Calu3 (cell line): ENCODE measurements around the gene ZFYVE26. TPM values are rescaled to one million over a fixed set of nuclear protein-coding genes. Genes with fewer than 3 reads are reported as not detected.

Source experiments
- BruUV-seq: library from RNA; stranded (reverse); fragments of 400-500 nt; replicated peaks from 2 replicates; lab custom pipeline; 2021; lab: Mats Ljungman, UMichigan
- CTCF ChIA-PET: fragments of 300-600 bp; sonication (Branson Sonifier 250); formaldehyde crosslinking; loops from one replicate; lab custom pipeline; 2022; ENCODE audit warnings: antibody characterized with exemption; lab: Charles Lee
- DNase-seq: peaks from one replicate; pipeline ENCODE4 v3.0.0; 2022
- H3K27ac Mint-ChIP-seq: one replicate; pipeline ENCODE4 v1.8.0; 2022; ENCODE audit warnings: mixed read lengths; ENCODE audit not compliant: unreplicated experiment
- H3K27me3 Mint-ChIP-seq: one replicate; pipeline ENCODE4 v1.8.0; 2022; ENCODE audit warnings: mixed read lengths; ENCODE audit not compliant: unreplicated experiment
- H3K36me3 Mint-ChIP-seq: one replicate; pipeline ENCODE4 v1.8.0; 2022; ENCODE audit warnings: mild to moderate bottlenecking, moderate library complexity, mixed read lengths; ENCODE audit not compliant: insufficient read depth, unreplicated experiment
- H3K4me1 Mint-ChIP-seq: one replicate; pipeline ENCODE4 v1.8.0; 2022; ENCODE audit warnings: mild to moderate bottlenecking, low read depth, mixed read lengths; ENCODE audit not compliant: unreplicated experiment
- H3K4me3 Mint-ChIP-seq: one replicate; pipeline ENCODE4 v1.8.0; 2022; ENCODE audit warnings: mild to moderate bottlenecking, low read depth, moderate library complexity, mixed read lengths; ENCODE audit not compliant: unreplicated experiment
- H3K9me3 Mint-ChIP-seq: one replicate; pipeline ENCODE4 v1.8.0; 2022; ENCODE audit warnings: low read depth, mixed read lengths; ENCODE audit not compliant: unreplicated experiment
- CTCF ChIP-seq: fragments of 200-600 bp; IDR thresholded peaks from one replicate; pipeline ENCODE4 v1.8.0; 2022; ENCODE audit warnings: antibody characterized with exemption; ENCODE audit not compliant: unreplicated experiment
- intact Hi-C: fragments of 100-400 bp; cut with micrococcal nuclease; formaldehyde crosslinking; loops from one replicate; pipeline ENCODE4 v1.10.0; 2022; ENCODE audit not compliant: unreplicated experiment
- total RNA-seq: library from RNA; stranded (reverse); gene quantifications from 2 replicates; pipeline ENCODE4 v1.2.3, GENCODE V29; 2022

Gene ZFYVE26
- total RNA-seq, 1 experiment from 2014 or later = 19.9 TPM

DNA sequence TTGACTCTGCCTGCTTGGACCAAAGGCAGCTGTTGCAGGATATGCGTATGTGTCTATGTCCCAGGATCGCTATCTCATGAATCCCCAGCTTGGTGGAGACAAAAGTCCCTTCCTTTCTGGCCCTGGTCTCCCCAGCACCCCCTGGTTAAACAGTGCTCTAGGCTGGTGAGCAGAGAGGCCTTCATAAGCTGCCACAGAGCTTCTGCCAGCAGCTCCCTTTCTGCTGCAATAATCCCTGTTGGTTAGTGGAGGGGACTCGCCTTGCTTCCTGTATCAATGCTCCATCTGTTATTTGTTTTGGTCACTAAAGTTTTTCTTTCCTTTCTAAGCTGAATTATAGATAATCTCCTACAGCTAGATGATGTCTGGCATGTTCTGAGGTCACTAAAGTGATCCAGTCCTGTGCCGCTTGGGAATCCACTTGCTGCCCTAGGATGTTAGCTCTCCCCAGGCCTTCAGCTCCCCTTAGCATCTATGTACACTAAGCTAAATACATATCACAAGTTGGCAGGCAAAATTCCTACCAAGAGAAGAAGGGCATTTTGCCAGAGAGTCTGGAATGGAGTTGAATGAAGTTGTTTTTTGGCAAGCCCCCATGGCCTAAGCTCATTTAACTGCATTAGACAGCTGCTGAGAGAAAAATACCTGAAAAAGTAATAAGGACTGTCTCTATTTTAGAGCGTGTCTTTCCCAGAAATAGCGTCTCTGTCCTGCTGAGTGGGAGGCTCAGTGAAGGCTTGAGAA, 66.9 kb downstream of the ZFYVE26 start:
- no peak for DNase-seq
- no peaks in the 10 kb centered on the region for H3K27me3 Mint-ChIP-seq
- H3K9me3 Mint-ChIP-seq = no peaks in the 10 kb centered on the region
- BruUV-seq = no TSS peak
- peaks cover 4% of the 10 kb centered on the region for H3K36me3 Mint-ChIP-seq
- H3K4me3 Mint-ChIP-seq = no peak overlapping the region
- intact Hi-C loops = no loop called here
- no peaks in the 10 kb centered on the region for H3K4me1 Mint-ChIP-seq
- H3K27ac Mint-ChIP-seq = no peak overlapping the region
- TF ChIP-seq CTCF = no peak
- CTCF ChIA-PET = no interaction called here

DNA sequence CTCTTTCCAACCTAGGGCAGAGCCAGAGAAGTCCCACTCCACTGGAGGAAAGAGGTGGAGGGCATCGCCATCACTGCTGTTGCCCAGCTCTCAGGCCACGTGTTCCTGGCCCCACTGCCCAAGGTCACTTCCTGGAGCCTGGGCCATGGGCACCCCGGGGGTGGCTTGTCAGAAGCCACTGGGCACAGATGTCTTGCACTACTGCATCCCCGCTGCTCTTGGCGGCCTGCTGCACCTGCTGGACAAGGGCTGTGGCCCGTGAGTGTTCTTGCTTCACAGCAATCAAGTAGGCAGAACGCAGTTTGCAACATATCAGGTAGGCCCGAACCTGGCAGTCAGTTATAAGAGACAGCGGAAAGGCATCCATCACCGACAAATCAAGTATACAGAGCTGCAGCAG, 68.1 kb downstream of the ZFYVE26 start:
- CTCF ChIA-PET = no interaction called here
- Mint-ChIP-seq H3K4me3 (no peak overlapping the region), H3K36me3 (peaks cover 4% of the 10 kb centered on the region), H3K27ac (no peak overlapping the region), H3K9me3 (no peaks in the 10 kb centered on the region), H3K27me3 (no peaks in the 10 kb centered on the region), H3K4me1 (no peaks in the 10 kb centered on the region)
- BruUV-seq = no TSS peak
- no peak for DNase-seq
- no peak for TF ChIP-seq CTCF
- intact Hi-C loops = no loop called here

GRCh38 chr14:67746927-67747326, 69.5 kb downstream of the ZFYVE26 start:
- H3K27ac Mint-ChIP-seq = no peak overlapping the region
- no peak for TF ChIP-seq CTCF
- no TSS peak for BruUV-seq

DNA sequence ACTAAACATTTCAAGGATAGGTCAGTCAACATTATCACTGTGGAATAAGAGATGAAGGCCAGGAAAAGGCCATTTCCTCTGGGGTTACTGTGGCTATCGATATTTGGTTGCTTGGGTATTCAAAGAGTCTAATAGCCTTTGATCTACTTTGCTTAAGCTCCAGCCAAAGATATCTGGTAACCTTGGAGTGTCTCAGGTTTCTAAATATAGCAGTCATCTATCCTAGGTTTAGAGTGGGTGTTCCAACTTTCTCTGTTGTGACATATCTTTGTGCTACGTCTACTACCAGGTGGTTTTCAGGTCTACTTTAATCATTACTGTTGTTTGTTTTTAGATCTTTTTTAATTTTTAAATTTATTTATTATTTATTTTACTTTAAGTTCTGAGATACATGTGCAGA, 72.3 kb downstream of the ZFYVE26 start:
- BruUV-seq = no TSS peak
- peaks cover 2% of the 10 kb centered on the region for H3K36me3 Mint-ChIP-seq
- CTCF ChIA-PET = no interaction called here
- no peak for DNase-seq
- intact Hi-C loops = no loop called here
- TF ChIP-seq CTCF = no peak
- H3K4me3 Mint-ChIP-seq = no peak overlapping the region
- no peaks in the 10 kb centered on the region for H3K27me3 Mint-ChIP-seq
- H3K27ac Mint-ChIP-seq = no peak overlapping the region
- no peaks in the 10 kb centered on the region for H3K9me3 Mint-ChIP-seq
- H3K4me1 Mint-ChIP-seq = peaks cover 8% of the 10 kb centered on the region

More at GRCh38 chr14:67746927-67747326, 69.5 kb downstream of the ZFYVE26 start:
- Mint-ChIP-seq H3K4me3 (no peak overlapping the region), H3K9me3 (no peaks in the 10 kb centered on the region), H3K4me1 (no peaks in the 10 kb centered on the region), H3K36me3 (peaks cover 4% of the 10 kb centered on the region), H3K27me3 (no peaks in the 10 kb centered on the region)
- CTCF ChIA-PET = no interaction called here
- intact Hi-C loops = no loop called here
- DNase-seq = no peak
